ENCODE results near the gene RAB33B.

GRCh38 chr4:139465922-139466321, 12.0 kb downstream of the RAB33B start:
- TF ChIP-seq EP300 (IDR thresholded peaks at IDR 0.05; ENCODE audit: borderline replicate concordance), result no peak
- no peak for TF ChIP-seq TAF1 (IDR thresholded peaks at IDR 0.05; ENCODE audit: low read depth)
- TF ChIP-seq RAD21 (IDR thresholded peaks at IDR 0.05; ENCODE audit: low read depth), result no peak
- no peak for TF ChIP-seq YY1 (IDR thresholded peaks at IDR 0.05; ENCODE audit: low read depth)
- TF ChIP-seq EGR1 (IDR thresholded peaks at IDR 0.05), result no peak
- TF ChIP-seq, protein P1, sequence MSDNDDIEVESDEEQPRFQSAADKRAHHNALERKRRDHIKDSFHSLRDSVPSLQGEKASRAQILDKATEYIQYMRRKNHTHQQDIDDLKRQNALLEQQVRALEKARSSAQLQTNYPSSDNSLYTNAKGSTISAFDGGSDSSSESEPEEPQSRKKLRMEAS (IDR thresholded peaks at IDR 0.05), result no peak
- TF ChIP-seq, protein P2, sequence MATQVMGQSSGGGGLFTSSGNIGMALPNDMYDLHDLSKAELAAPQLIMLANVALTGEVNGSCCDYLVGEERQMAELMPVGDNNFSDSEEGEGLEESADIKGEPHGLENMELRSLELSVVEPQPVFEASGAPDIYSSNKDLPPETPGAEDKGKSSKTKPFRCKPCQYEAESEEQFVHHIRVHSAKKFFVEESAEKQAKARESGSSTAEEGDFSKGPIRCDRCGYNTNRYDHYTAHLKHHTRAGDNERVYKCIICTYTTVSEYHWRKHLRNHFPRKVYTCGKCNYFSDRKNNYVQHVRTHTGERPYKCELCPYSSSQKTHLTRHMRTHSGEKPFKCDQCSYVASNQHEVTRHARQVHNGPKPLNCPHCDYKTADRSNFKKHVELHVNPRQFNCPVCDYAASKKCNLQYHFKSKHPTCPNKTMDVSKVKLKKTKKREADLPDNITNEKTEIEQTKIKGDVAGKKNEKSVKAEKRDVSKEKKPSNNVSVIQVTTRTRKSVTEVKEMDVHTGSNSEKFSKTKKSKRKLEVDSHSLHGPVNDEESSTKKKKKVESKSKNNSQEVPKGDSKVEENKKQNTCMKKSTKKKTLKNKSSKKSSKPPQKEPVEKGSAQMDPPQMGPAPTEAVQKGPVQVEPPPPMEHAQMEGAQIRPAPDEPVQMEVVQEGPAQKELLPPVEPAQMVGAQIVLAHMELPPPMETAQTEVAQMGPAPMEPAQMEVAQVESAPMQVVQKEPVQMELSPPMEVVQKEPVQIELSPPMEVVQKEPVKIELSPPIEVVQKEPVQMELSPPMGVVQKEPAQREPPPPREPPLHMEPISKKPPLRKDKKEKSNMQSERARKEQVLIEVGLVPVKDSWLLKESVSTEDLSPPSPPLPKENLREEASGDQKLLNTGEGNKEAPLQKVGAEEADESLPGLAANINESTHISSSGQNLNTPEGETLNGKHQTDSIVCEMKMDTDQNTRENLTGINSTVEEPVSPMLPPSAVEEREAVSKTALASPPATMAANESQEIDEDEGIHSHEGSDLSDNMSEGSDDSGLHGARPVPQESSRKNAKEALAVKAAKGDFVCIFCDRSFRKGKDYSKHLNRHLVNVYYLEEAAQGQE (IDR thresholded peaks at IDR 0.05; ENCODE audit: low read depth), result no peak
- TF ChIP-seq ZBTB7A (IDR thresholded peaks at IDR 0.05; ENCODE audit: low read depth), result no peak
- no peak for TF ChIP-seq CREB1 (IDR thresholded peaks at IDR 0.05; ENCODE audit: low read depth)
